Activated T-helper 1 cell treated with anti-CD3 and anti-CD28 coated beads, Interleukin-12 subunit alpha, Interleukin-12 subunit beta, Interleukin-2, Interleukin-4 antibody, amounts not matched to agents 30 ng/mL and 10 ng/mL and 1 ng/mL, durations not matched to agents 14 hours and 24 hours and 36 hours (primary cell): ENCODE results near the gene OSMR. TPM values are rescaled to one million over a fixed set of nuclear protein-coding genes. Genes with fewer than 3 reads are reported as not detected.

Source experiments
- DNase-seq: peaks from one replicate; pipeline ENCODE4 v3.0.0; 2021; ENCODE audit warnings: low spot score
- H3K27ac Mint-ChIP-seq: one replicate; pipeline ENCODE4 v1.8.0; 2021; ENCODE audit warnings: mild to moderate bottlenecking, mixed read lengths
- H3K27me3 Mint-ChIP-seq: one replicate; pipeline ENCODE4 v1.8.0; 2022; ENCODE audit warnings: mild to moderate bottlenecking, moderate library complexity, mixed read lengths; ENCODE audit not compliant: insufficient read depth
- H3K36me3 Mint-ChIP-seq: one replicate; pipeline ENCODE4 v1.8.0; 2021; ENCODE audit warnings: low read depth, mixed read lengths
- H3K4me1 Mint-ChIP-seq: one replicate; pipeline ENCODE4 v1.8.0; 2021; ENCODE audit warnings: low read depth, mixed read lengths
- H3K4me3 Mint-ChIP-seq: one replicate; pipeline ENCODE4 v1.8.0; 2021; ENCODE audit warnings: mild to moderate bottlenecking, moderate library complexity, mixed read lengths
- H3K9me3 Mint-ChIP-seq: one replicate; pipeline ENCODE4 v1.8.0; 2021; ENCODE audit warnings: mixed read lengths
- intact Hi-C: fragments of 100-400 bp; cut with micrococcal nuclease; formaldehyde crosslinking; loops from one replicate; pipeline ENCODE4 v1.15.1; 2024
- total RNA-seq: library from RNA; stranded (reverse); gene quantifications from 2 replicates; pipeline ENCODE4 v1.2.3, GENCODE V29; 2022

Gene OSMR
- total RNA-seq, 1 donor from 2014 or later, result not detected

GRCh38 chr5:38814879-38815278, 30.9 kb upstream of the OSMR start:
- no peak for DNase-seq
- Mint-ChIP-seq H3K27me3 (peaks cover 18% of the 10 kb centered on the region), H3K4me1 (peaks cover 6% of the 10 kb centered on the region), H3K36me3 (no peaks in the 10 kb centered on the region), H3K9me3 (no peaks in the 10 kb centered on the region), H3K27ac (no peak overlapping the region), H3K4me3 (no peak overlapping the region)
- intact Hi-C loops, result no loop called here

- intact Hi-C loops, result no loop called here
- DNase-seq, result no peak
- Mint-ChIP-seq H3K27ac (no peak overlapping the region), H3K27me3 (peaks cover 18% of the 10 kb centered on the region), H3K4me1 (peaks cover 6% of the 10 kb centered on the region), H3K4me3 (no peak overlapping the region), H3K36me3 (no peaks in the 10 kb centered on the region), H3K9me3 (peaks cover 5% of the 10 kb centered on the region)
Observed at GRCh38 chr5:38816083-38817030, 29.5 kb upstream of the OSMR start.

GRCh38 chr5:38821679-38822078, 24.1 kb upstream of the OSMR start:
- DNase-seq, result no peak
- Mint-ChIP-seq H3K36me3 (no peaks in the 10 kb centered on the region), H3K4me1 (peaks cover 2% of the 10 kb centered on the region), H3K27ac (no peak overlapping the region), H3K9me3 (peaks cover 13% of the 10 kb centered on the region), H3K27me3 (peaks cover 8% of the 10 kb centered on the region), H3K4me3 (no peak overlapping the region)
- intact Hi-C loops, result no loop called here

GRCh38 chr5:38823503-38823902, 22.3 kb upstream of the OSMR start:
- Mint-ChIP-seq H3K9me3 (peaks cover 16% of the 10 kb centered on the region), H3K4me1 (peaks cover 6% of the 10 kb centered on the region), H3K27me3 (peaks cover 8% of the 10 kb centered on the region), H3K27ac (no peak overlapping the region), H3K36me3 (no peaks in the 10 kb centered on the region), H3K4me3 (no peak overlapping the region)
- no peak for DNase-seq
- intact Hi-C loops, result no loop called here

- Mint-ChIP-seq H3K4me1 (peaks cover 9% of the 10 kb centered on the region), H3K36me3 (no peaks in the 10 kb centered on the region), H3K27ac (no peak overlapping the region), H3K9me3 (peaks cover 16% of the 10 kb centered on the region), H3K27me3 (peaks cover 8% of the 10 kb centered on the region), H3K4me3 (no peak overlapping the region)
- no peak for DNase-seq
- intact Hi-C loops, result no loop called here
Observed at GRCh38 chr5:38824821-38825220, 21.0 kb upstream of the OSMR start.

- intact Hi-C loops, result no loop called here
- Mint-ChIP-seq H3K36me3 (no peaks in the 10 kb centered on the region), H3K4me1 (peaks cover 9% of the 10 kb centered on the region), H3K27ac (no peak overlapping the region), H3K27me3 (peaks cover 11% of the 10 kb centered on the region), H3K9me3 (peaks cover 11% of the 10 kb centered on the region), H3K4me3 (no peak overlapping the region)
- no peak for DNase-seq
Observed at GRCh38 chr5:38825494-38825893, 20.3 kb upstream of the OSMR start.

GRCh38 chr5:38827525-38827924, 18.3 kb upstream of the OSMR start:
- no peak overlapping the region for H3K4me3 Mint-ChIP-seq
- intact Hi-C loops, result no loop called here
- H3K36me3 Mint-ChIP-seq, result no peaks in the 10 kb centered on the region
- DNase-seq, result no peak
- H3K27me3 Mint-ChIP-seq, result peaks cover 15% of the 10 kb centered on the region
- peaks cover 9% of the 10 kb centered on the region for H3K4me1 Mint-ChIP-seq
- H3K27ac Mint-ChIP-seq, result peak overlapping the region; percentile 29
- peaks cover 6% of the 10 kb centered on the region for H3K9me3 Mint-ChIP-seq

- Mint-ChIP-seq H3K27ac (no peak overlapping the region), H3K4me3 (no peak overlapping the region), H3K27me3 (peaks cover 18% of the 10 kb centered on the region), H3K4me1 (peaks cover 9% of the 10 kb centered on the region), H3K36me3 (no peaks in the 10 kb centered on the region), H3K9me3 (peaks cover 3% of the 10 kb centered on the region)
- DNase-seq, result no peak
- intact Hi-C loops, result loop anchor here (1.0 to 5.0 kb wide), 2 partner anchors 92 to 247 kb away; no protein-coding TSS in a partner anchor
Observed at GRCh38 chr5:38830521-38831051, 15.2 kb upstream of the OSMR start.

- intact Hi-C loops, result loop anchor here (1.0 to 5.0 kb wide), 2 partner anchors 91 to 246 kb away; no protein-coding TSS in a partner anchor
- no peak overlapping the region for H3K4me3 Mint-ChIP-seq
- no peak overlapping the region for H3K27ac Mint-ChIP-seq
- peaks cover 20% of the 10 kb centered on the region for H3K27me3 Mint-ChIP-seq
- H3K36me3 Mint-ChIP-seq, result no peaks in the 10 kb centered on the region
- H3K9me3 Mint-ChIP-seq, result peaks cover 3% of the 10 kb centered on the region
- no peak for DNase-seq
- peaks cover 9% of the 10 kb centered on the region for H3K4me1 Mint-ChIP-seq
Observed at GRCh38 chr5:38831117-38831516, 14.7 kb upstream of the OSMR start.

- intact Hi-C loops, result loop anchor here (1.0 to 5.0 kb wide), 2 partner anchors 90 to 245 kb away; no protein-coding TSS in a partner anchor
- Mint-ChIP-seq H3K27ac (no peak overlapping the region), H3K27me3 (peaks cover 20% of the 10 kb centered on the region), H3K4me3 (no peak overlapping the region), H3K4me1 (peaks cover 9% of the 10 kb centered on the region), H3K36me3 (no peaks in the 10 kb centered on the region), H3K9me3 (peaks cover under 1% of the 10 kb centered on the region)
- no peak for DNase-seq
Observed at GRCh38 chr5:38831909-38832308, 13.9 kb upstream of the OSMR start.

GRCh38 chr5:38832810-38833209, 13.0 kb upstream of the OSMR start:
- DNase-seq, result no peak
- no peak overlapping the region for H3K4me3 Mint-ChIP-seq
- no peak overlapping the region for H3K27ac Mint-ChIP-seq
- H3K36me3 Mint-ChIP-seq, result no peaks in the 10 kb centered on the region
- no peaks in the 10 kb centered on the region for H3K9me3 Mint-ChIP-seq
- H3K27me3 Mint-ChIP-seq, result peaks cover 22% of the 10 kb centered on the region
- intact Hi-C loops, result loop anchor here (5.0 kb wide), 1 partner anchor 244 kb away; no protein-coding TSS in a partner anchor
- peaks cover 9% of the 10 kb centered on the region for H3K4me1 Mint-ChIP-seq

GRCh38 chr5:38835887-38836286, 9.9 kb upstream of the OSMR start:
- no peaks in the 10 kb centered on the region for H3K9me3 Mint-ChIP-seq

GRCh38 chr5:38837416-38837815, 8.4 kb upstream of the OSMR start:
- H3K9me3 Mint-ChIP-seq, result no peaks in the 10 kb centered on the region
- intact Hi-C loops, result no loop called here
- no peak overlapping the region for H3K27ac Mint-ChIP-seq
- H3K4me3 Mint-ChIP-seq, result no peak overlapping the region
- DNase-seq, result no peak
- H3K27me3 Mint-ChIP-seq, result peaks cover 28% of the 10 kb centered on the region
- no peaks in the 10 kb centered on the region for H3K4me1 Mint-ChIP-seq
- no peaks in the 10 kb centered on the region for H3K36me3 Mint-ChIP-seq

More at GRCh38 chr5:38835887-38836286, 9.9 kb upstream of the OSMR start:
- no peaks in the 10 kb centered on the region for H3K36me3 Mint-ChIP-seq
- no peak for DNase-seq
- H3K4me3 Mint-ChIP-seq, result no peak overlapping the region
- H3K27me3 Mint-ChIP-seq, result peaks cover 27% of the 10 kb centered on the region
- intact Hi-C loops, result no loop called here
- no peaks in the 10 kb centered on the region for H3K4me1 Mint-ChIP-seq
- no peak overlapping the region for H3K27ac Mint-ChIP-seq
